Peyer's patch (tissue), 4 donors: ENCODE measurements around the gene LRBA.

Experiments used
- CTCF ChIP-seq, 6 experiments: fragments of 450-650 bp in 4 of 6; fragments of 200-600 bp in 2 of 6; sonication (generic) in 1 of 6; IDR thresholded peaks; one replicate each; pipeline ENCODE4 v1.5.1; 2017 to 2019; ENCODE audit warnings: antibody characterized with exemption in 6 of 6, mild to moderate bottlenecking in 3 of 6, moderate library complexity in 1 of 6
- POLR2A ChIP-seq, 2 donors: fragments of 450-650 bp; IDR thresholded peaks; one replicate each; pipeline ENCODE4 v1.5.1; 2017; ENCODE audit warnings: antibody characterized with exemption in 2 of 2, mild to moderate bottlenecking in 2 of 2, moderate library complexity in 2 of 2

GRCh38 chr4:150682126-150682525, 333.0 kb downstream of the LRBA start:
- no peak for TF ChIP-seq CTCF (IDR thresholded peaks at IDR 0.05)
- no peak for TF ChIP-seq POLR2A (IDR thresholded peaks at IDR 0.05)
